ENCODE measurements around the gene SHMT1. TPM values are rescaled to one million over a fixed set of nuclear protein-coding genes. Genes with fewer than 3 reads are reported as not detected.
"Not testable (repeated sequence)": the region's sequence is repeated elsewhere in the genome, so short reads cannot be mapped to it uniquely, and the experiment has no call there.

The SHMT1 gene
- total RNA-seq, 1 donor from 2014 or later, result 6.4 TPM

DNA sequence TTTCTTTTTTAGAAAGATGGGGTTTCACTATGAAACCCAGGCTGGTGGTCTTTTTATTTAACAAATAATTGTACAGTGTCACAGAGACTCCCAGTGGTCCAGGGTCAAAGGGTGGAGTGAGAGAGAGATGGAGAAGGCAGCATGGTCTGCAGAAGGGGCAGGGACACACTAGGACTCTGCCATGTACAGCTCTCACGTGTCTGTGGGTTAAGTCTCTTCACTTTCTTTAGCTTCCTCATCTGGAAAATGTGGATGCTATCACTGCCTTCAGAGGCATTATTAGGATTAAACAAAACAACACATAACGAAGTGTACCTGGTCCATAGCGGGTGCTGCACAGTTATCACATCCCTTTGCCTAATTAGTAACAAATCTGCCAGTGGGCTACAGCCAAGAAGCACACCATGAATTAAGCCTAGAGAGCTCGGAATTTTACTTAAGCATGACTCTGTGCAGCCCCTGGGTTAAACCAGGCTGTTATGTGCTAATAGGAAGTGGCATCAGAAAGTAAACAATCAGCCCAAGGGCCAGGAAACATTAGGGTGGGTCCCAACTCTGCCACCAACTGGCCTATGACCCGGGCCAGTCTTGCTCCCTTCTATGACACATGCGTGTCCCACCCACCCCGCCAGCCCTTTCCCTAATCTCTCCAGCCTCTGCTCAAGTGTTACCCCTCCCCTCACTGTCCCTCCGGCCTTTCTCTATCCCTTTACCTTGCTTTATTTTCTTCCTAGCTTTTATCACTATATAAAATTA, 62.4 kb downstream of the SHMT1 start:
- Mint-ChIP-seq H3K4me3 (ENCODE audit: unreplicated experiment) (no peak overlapping the region), H3K27me3 (ENCODE audit: low read depth, unreplicated experiment) (no peaks in the 10 kb centered on the region), H3K9me3 (ENCODE audit: unreplicated experiment) (peaks cover 2% of the 10 kb centered on the region), H3K36me3 (ENCODE audit: low read depth, unreplicated experiment) (peaks cover 28% of the 10 kb centered on the region), H3K4me1 (ENCODE audit: low read depth, unreplicated experiment) (no peaks in the 10 kb centered on the region), H3K27ac (ENCODE audit: unreplicated experiment) (no peak overlapping the region)
- peaks cover 8% of the 10 kb centered on the region for H4K20me1 ChIP-seq (ENCODE audit: insufficient read depth, low read length)
- H3K4me1 ChIP-seq (ENCODE audit: insufficient read depth, low read length), result no peaks in the 10 kb centered on the region
- no peak for TF ChIP-seq EZH2 (IDR thresholded peaks at IDR 0.05; ENCODE audit: insufficient read depth, low read length)
- TF ChIP-seq, protein P1, sequence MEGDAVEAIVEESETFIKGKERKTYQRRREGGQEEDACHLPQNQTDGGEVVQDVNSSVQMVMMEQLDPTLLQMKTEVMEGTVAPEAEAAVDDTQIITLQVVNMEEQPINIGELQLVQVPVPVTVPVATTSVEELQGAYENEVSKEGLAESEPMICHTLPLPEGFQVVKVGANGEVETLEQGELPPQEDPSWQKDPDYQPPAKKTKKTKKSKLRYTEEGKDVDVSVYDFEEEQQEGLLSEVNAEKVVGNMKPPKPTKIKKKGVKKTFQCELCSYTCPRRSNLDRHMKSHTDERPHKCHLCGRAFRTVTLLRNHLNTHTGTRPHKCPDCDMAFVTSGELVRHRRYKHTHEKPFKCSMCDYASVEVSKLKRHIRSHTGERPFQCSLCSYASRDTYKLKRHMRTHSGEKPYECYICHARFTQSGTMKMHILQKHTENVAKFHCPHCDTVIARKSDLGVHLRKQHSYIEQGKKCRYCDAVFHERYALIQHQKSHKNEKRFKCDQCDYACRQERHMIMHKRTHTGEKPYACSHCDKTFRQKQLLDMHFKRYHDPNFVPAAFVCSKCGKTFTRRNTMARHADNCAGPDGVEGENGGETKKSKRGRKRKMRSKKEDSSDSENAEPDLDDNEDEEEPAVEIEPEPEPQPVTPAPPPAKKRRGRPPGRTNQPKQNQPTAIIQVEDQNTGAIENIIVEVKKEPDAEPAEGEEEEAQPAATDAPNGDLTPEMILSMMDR (IDR thresholded peaks at IDR 0.05; ENCODE audit: insufficient read depth, low read depth, low read length), result no peak
- no peak overlapping the region for H3K27ac ChIP-seq (ENCODE audit: low read depth, low read length)
- FAIRE-seq (no peak), DNase-seq (ENCODE audit: low read depth) (no peak)
- H3K9me3 ChIP-seq (ENCODE audit: insufficient read depth, low read depth, low read length), result no peaks in the 10 kb centered on the region
- no peak overlapping the region for H3K4me3 ChIP-seq (ENCODE audit: insufficient read depth, low read depth, low read length)
- no peaks in the 10 kb centered on the region for H3K27me3 ChIP-seq (ENCODE audit: insufficient read depth, low read length)
- peaks cover 48% of the 10 kb centered on the region for H3K36me3 ChIP-seq (ENCODE audit: insufficient read depth, low read length)
- no peak overlapping the region for H3K9ac ChIP-seq (ENCODE audit: low read length)
- no peak overlapping the region for H3K4me2 ChIP-seq (ENCODE audit: low read length)
- H2AFZ ChIP-seq (ENCODE audit: low read depth, low read length), result no peak overlapping the region
- H3K79me2 ChIP-seq (ENCODE audit: insufficient read depth, low read length), result peaks cover 2% of the 10 kb centered on the region

DNA sequence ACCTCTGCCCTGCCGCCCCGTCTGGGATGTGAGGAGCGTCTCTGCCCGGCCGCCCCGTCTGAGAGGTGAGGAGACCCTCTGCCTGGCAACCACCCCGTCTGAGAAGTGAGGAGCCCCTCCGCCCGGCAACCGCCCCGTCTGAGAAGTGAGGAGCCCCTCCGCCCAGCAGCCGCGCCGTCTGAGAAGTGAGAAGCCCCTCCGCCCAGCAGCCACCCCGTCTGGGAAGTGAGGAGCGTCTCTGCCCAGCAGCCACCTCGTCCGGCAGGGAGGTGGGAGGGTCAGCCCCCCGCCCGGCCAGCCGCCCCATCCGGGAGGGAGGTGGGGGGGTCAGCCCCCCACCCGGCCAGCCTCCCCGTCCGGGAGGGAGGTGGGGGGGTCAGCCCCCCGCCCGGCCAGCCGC, 65.3 kb downstream of the SHMT1 start:
- H3K9me3 Mint-ChIP-seq (ENCODE audit: unreplicated experiment); H3K4me2 ChIP-seq (ENCODE audit: low read length); DNase-seq (ENCODE audit: low read depth); H4K20me1 ChIP-seq (ENCODE audit: insufficient read depth, low read length); H2AFZ ChIP-seq (ENCODE audit: low read depth, low read length); H3K27me3 Mint-ChIP-seq (ENCODE audit: low read depth, unreplicated experiment); H3K79me2 ChIP-seq (ENCODE audit: insufficient read depth, low read length); H3K27ac Mint-ChIP-seq (ENCODE audit: unreplicated experiment); H3K9me3 ChIP-seq (ENCODE audit: insufficient read depth, low read depth, low read length); H3K4me1 Mint-ChIP-seq (ENCODE audit: low read depth, unreplicated experiment); H3K27me3 ChIP-seq (ENCODE audit: insufficient read depth, low read length); H3K4me3 Mint-ChIP-seq (ENCODE audit: unreplicated experiment); H3K4me1 ChIP-seq (ENCODE audit: insufficient read depth, low read length); FAIRE-seq; H3K4me3 ChIP-seq (ENCODE audit: insufficient read depth, low read depth, low read length); H3K9ac ChIP-seq (ENCODE audit: low read length); H3K27ac ChIP-seq (ENCODE audit: low read depth, low read length): not testable (repeated sequence)
- peaks cover 38% of the 10 kb centered on the region for H3K36me3 ChIP-seq (ENCODE audit: insufficient read depth, low read length)
- peaks cover 23% of the 10 kb centered on the region for H3K36me3 Mint-ChIP-seq (ENCODE audit: low read depth, unreplicated experiment)

GRCh38 chr17:18291718-18292540, 71.4 kb downstream of the SHMT1 start:
- FAIRE-seq, result no peak
- no peaks in the 10 kb centered on the region for H3K27me3 Mint-ChIP-seq (ENCODE audit: low read depth, unreplicated experiment)
- no peaks in the 10 kb centered on the region for H3K9me3 Mint-ChIP-seq (ENCODE audit: unreplicated experiment)
- H3K4me2 ChIP-seq (ENCODE audit: low read length), result no peak overlapping the region
- peaks cover 4% of the 10 kb centered on the region for H4K20me1 ChIP-seq (ENCODE audit: insufficient read depth, low read length)
- TF ChIP-seq, protein P1 (IDR thresholded peaks at IDR 0.05; ENCODE audit: insufficient read depth, low read depth, low read length), result no peak
- TF ChIP-seq EZH2 (IDR thresholded peaks at IDR 0.05; ENCODE audit: insufficient read depth, low read length), result no peak
- no peak overlapping the region for H3K27ac Mint-ChIP-seq (ENCODE audit: unreplicated experiment)
- no peaks in the 10 kb centered on the region for H3K4me1 Mint-ChIP-seq (ENCODE audit: low read depth, unreplicated experiment)
- H3K9me3 ChIP-seq (ENCODE audit: insufficient read depth, low read depth, low read length), result no peaks in the 10 kb centered on the region
- no peak overlapping the region for H2AFZ ChIP-seq (ENCODE audit: low read depth, low read length)
- H3K36me3 Mint-ChIP-seq (ENCODE audit: low read depth, unreplicated experiment), result peaks cover 28% of the 10 kb centered on the region
- no peak for DNase-seq (ENCODE audit: low read depth)
- no peak overlapping the region for H3K9ac ChIP-seq (ENCODE audit: low read length)
- H3K4me1 ChIP-seq (ENCODE audit: insufficient read depth, low read length), result no peaks in the 10 kb centered on the region
- no peaks in the 10 kb centered on the region for H3K79me2 ChIP-seq (ENCODE audit: insufficient read depth, low read length)
- peaks cover 32% of the 10 kb centered on the region for H3K36me3 ChIP-seq (ENCODE audit: insufficient read depth, low read length)
- no peak overlapping the region for H3K4me3 Mint-ChIP-seq (ENCODE audit: unreplicated experiment)
- no peak overlapping the region for H3K4me3 ChIP-seq (ENCODE audit: insufficient read depth, low read depth, low read length)
- H3K27me3 ChIP-seq (ENCODE audit: insufficient read depth, low read length), result no peaks in the 10 kb centered on the region
- no peak overlapping the region for H3K27ac ChIP-seq (ENCODE audit: low read depth, low read length)

All from astrocyte (in vitro differentiated cells and primary cell).